HepG2 (cell line): ENCODE results near the gene SLC23A3. TPM values are rescaled to one million over a fixed set of nuclear protein-coding genes. Genes with fewer than 3 reads are reported as not detected.

Experiments used
- ATAC-seq: fragments of 200-7000 bp; cut with Tn5 transposase; 3 replicates; pipeline ENCODE4 v1.9.1; 2020; ENCODE audit warnings: mild to moderate bottlenecking, moderate library complexity
- BruUV-seq: library from RNA; stranded (reverse); fragments of 400-500 nt; replicated peaks from 2 replicates; lab custom pipeline; 2021; lab: Mats Ljungman, UMichigan
- CTCF ChIA-PET: fragments of 300-600 bp; formaldehyde crosslinking; extraction: SDS; loops from one replicate; lab custom pipeline; 2021; ENCODE audit warnings: low total read pairs, inconsistent platforms, low intra/inter-chr PET ratio; lab: Yijun Ruan, JAX
- POLR2A ChIA-PET: fragments of 350-600 bp; sonication (Branson Sonifier 250); formaldehyde crosslinking; loops from one replicate; lab custom pipeline; 2020; ENCODE audit warnings: antibody characterized with exemption, inconsistent platforms; lab: Yijun Ruan, JAX
- DNase-seq: peaks from one replicate; pipeline ENCODE4 v3.0.0-alpha.2; 2015; ENCODE audit warnings: low spot score
- FAIRE-seq: peaks from 3 replicates; lab custom pipeline; 2011; peaks lifted over from hg19 to GRCh38; lab: Jason Lieb, UNC
- H2AFZ ChIP-seq: one replicate; pipeline ENCODE4 v1.6.1; 2011; ENCODE audit warnings: low read length, inconsistent platforms
- H3K27ac ChIP-seq: fragments of 300-600 bp; 3 replicates; pipeline ENCODE4 v1.8.0; 2011; ENCODE audit warnings: mixed run types, mild to moderate bottlenecking, mixed read lengths, low read length, inconsistent platforms; ENCODE audit not compliant: insufficient read depth; ENCODE audit errors: extremely low read length
- H3K27me3 ChIP-seq, 2 experiments: fragments of 200-600 bp in 1 of 2; 2 replicates in 1 of 2; 3 replicates in 1 of 2; pipeline versions ENCODE4 v1.6.0 to v1.8.0; 2011; ENCODE audit warnings: low read length in 2 of 2, mild to moderate bottlenecking in 2 of 2, moderate library complexity in 2 of 2, inconsistent platforms in 1 of 2; ENCODE audit not compliant: insufficient read depth in 2 of 2, control insufficient read depth in 1 of 2
- H3K36me3 ChIP-seq, 2 experiments: fragments of 200-600 bp in 1 of 2; replicated peaks in 1 of 2; 2 replicates in 1 of 2; 3 replicates in 1 of 2; pipeline versions ENCODE4 v1.5.1 to v1.8.0; 2011; ENCODE audit warnings: low read length in 2 of 2, inconsistent platforms in 1 of 2; ENCODE audit not compliant: insufficient read depth in 2 of 2, control insufficient read depth in 1 of 2
- H3K4me1 ChIP-seq: 2 replicates; pipeline ENCODE4 v1.5.1; 2012; ENCODE audit warnings: low read length, inconsistent platforms; ENCODE audit not compliant: insufficient read depth
- H3K4me2 ChIP-seq: 2 replicates; pipeline ENCODE4 v1.6.0; 2011; ENCODE audit warnings: low read depth, low read length, inconsistent platforms
- H3K4me3 ChIP-seq, 3 experiments: fragments of 200-600 bp in 1 of 3; sonication (generic), shearing (Covaris generic) in 1 of 3; replicated peaks in 1 of 3; 2 replicates each; pipeline ENCODE4 v1.5.1; 2011 to 2016; ENCODE audit warnings: low read length in 3 of 3, inconsistent platforms in 2 of 3, low read depth in 2 of 3, mild to moderate bottlenecking in 2 of 3, control low read depth in 1 of 3, mixed read lengths in 1 of 3; ENCODE audit not compliant: insufficient read depth in 1 of 3
- H3K79me2 ChIP-seq: one replicate; pipeline ENCODE4 v1.6.1; 2011; ENCODE audit warnings: low read length, inconsistent platforms; ENCODE audit not compliant: insufficient read depth
- H3K9ac ChIP-seq: 2 replicates; pipeline ENCODE4 v1.6.0; 2011; ENCODE audit warnings: mild to moderate bottlenecking, low read depth, low read length, inconsistent platforms; ENCODE audit not compliant: insufficient read depth
- H3K9me3 ChIP-seq: 2 replicates; pipeline ENCODE4 v1.5.1; 2012; ENCODE audit warnings: mild to moderate bottlenecking, low read length
- H4K20me1 ChIP-seq: 2 replicates; pipeline ENCODE4 v1.6.0; 2011; ENCODE audit warnings: inconsistent platforms, mild to moderate bottlenecking, low read length, moderate library complexity; ENCODE audit not compliant: insufficient read depth
- AGO2 ChIP-seq: fragments of 200-400 bp; formaldehyde crosslinking; optimal IDR thresholded peaks from 2 replicates; pipeline ENCODE3; 2017; ENCODE audit warnings: mild to moderate bottlenecking, low read depth, low read length, moderate library complexity
- BHLHE40 ChIP-seq: IDR thresholded peaks from 2 replicates; pipeline ENCODE4 v1.6.1; 2011; ENCODE audit warnings: low read length, improper control_type of control experiment
- FOXO4 ChIP-seq: sonication (generic); formaldehyde crosslinking; conservative IDR thresholded peaks from 2 replicates; pipeline ENCODE4 v1.8.1; 2023; ENCODE audit warnings: missing genetic modification reagents
- NAIF1 ChIP-seq: sonication (generic); formaldehyde crosslinking; IDR thresholded peaks from 2 replicates; pipeline ENCODE4 v1.5.0; 2020; ENCODE audit warnings: mild to moderate bottlenecking, missing genetic modification reagents, borderline replicate concordance
- RBFOX2 ChIP-seq: fragments of 200-400 bp; formaldehyde crosslinking; IDR thresholded peaks from 2 replicates; pipeline ENCODE4 v1.6.1; 2017; ENCODE audit warnings: low read depth, mild to moderate bottlenecking, low read length
- ZNF3 ChIP-seq: IDR thresholded peaks from 2 replicates; pipeline ENCODE4 v1.7.0; 2017; ENCODE audit warnings: inconsistent platforms
- ZNF503 ChIP-seq: sonication (generic); formaldehyde crosslinking; IDR thresholded peaks from 2 replicates; pipeline ENCODE4 v1.4.0; 2020; ENCODE audit warnings: missing genetic modification reagents
- whole genome bisulfite sequencing: methylation state at CpG from one replicate; pipeline ENCODE4 v1.1.6; 2017; ENCODE audit warnings: low lambda C conversion rate; 5-methylcytosine and 5-hydroxymethylcytosine counted together
- in situ Hi-C: cut with HindIII; loops from 2 replicates; pipeline ENCODE4 v1.10.0; 2017; ENCODE audit warnings: low pct_unique_long_range_greater_than_20kb; ENCODE audit not compliant: extremely low pct_ligation_motif_present
- intact Hi-C: fragments of 100-400 bp; cut with micrococcal nuclease; formaldehyde crosslinking; loops from one replicate; pipeline ENCODE4 v1.10.0; 2022; ENCODE audit not compliant: unreplicated experiment
- polyA plus RNA-seq, 8 experiments: library from polyadenylated mRNA; depleted of rRNA in 3 of 8; stranded (reverse) in 7 of 8; unstranded in 1 of 8; fragments of >200 nt; fragmentation: Illumina TruSeq in 4 of 8; extraction: Trizol in 4 of 8; gene quantifications; 2 replicates each; pipeline versions ENCODE4 v1.2.1 to v1.2.3, GENCODE V29; 2011 to 2016; ENCODE audit warnings: low read depth in 4 of 8, missing spikeins in 1 of 8, mixed read lengths in 1 of 8; ENCODE audit not compliant: insufficient read depth in 1 of 8
- total RNA-seq, 5 experiments: library from RNA; depleted of rRNA; stranded (reverse); fragments of >200 nt; fragmentation: Illumina TruSeq; extraction: Trizol; gene quantifications; 2 replicates each; pipeline ENCODE4 v1.2.3, GENCODE V29; 2016; ENCODE audit warnings: low read depth in 1 of 5

The SLC23A3 gene
- total and polyA plus RNA-seq, 2 of the 13 experiments (the other 11 are each of a cell fraction or from before 2014, with no cell fraction given) = 0.38 to 0.78 TPM

- Histone ChIP-seq H3K79me2 (peaks cover 17% of the 10 kb centered on the region), H3K4me3 (no peak overlapping the region), H3K9me3 (no peaks in the 10 kb centered on the region), H4K20me1 (no peaks in the 10 kb centered on the region), H3K9ac (no peak overlapping the region), H3K4me2 (no peak overlapping the region), H3K36me3 (peaks cover 30 to 48% of the 10 kb centered on the region in 2 experiments), H3K4me1 (peaks cover 16% of the 10 kb centered on the region), H3K27ac (no peak overlapping the region), H3K27me3 (no peaks in the 10 kb centered on the region; a peak in 1 of 5 replicates), H2AFZ (no peak overlapping the region)
- BruUV-seq = no TSS peak
- DNase-seq = no peak
- intact Hi-C loops = no loop called here
- whole genome bisulfite sequencing = 95% methylated on average over 8 of the region's 8 CpGs
- ChIA-PET POLR2A (interaction anchor here (0.8 to 4.8 kb wide), 9 partner anchors 11 to 67 kb away, joined by 3 to 21 read pairs (median 4); partner anchors contain the start of gene ZFAND2B), CTCF (no interaction called here)
- FAIRE-seq = no peak
- TF ChIP-seq AGO2 (peak; percentile 45), RBFOX2 (0 out of 2 replicates have a peak, but pooled peaks have one; percentile 22), FOXO4 (0 out of 2 replicates have a peak, but pooled peaks have one; percentile 53), BHLHE40 (no peak)
- no peak for ATAC-seq
- in situ Hi-C loops = no loop called here
Observed at GRCh38 chr2:219182331-219183150, 12.7 kb upstream of the SLC23A3 start.

- CTCF ChIA-PET = no interaction called here
- H3K4me2 ChIP-seq = no peak overlapping the region
- no peaks in the 10 kb centered on the region for H4K20me1 ChIP-seq
- no peak overlapping the region for H3K4me3 ChIP-seq
- peaks cover 22% of the 10 kb centered on the region for H3K4me1 ChIP-seq
- BruUV-seq = no TSS peak
- H3K79me2 ChIP-seq = peaks cover 17% of the 10 kb centered on the region
- no peaks in the 10 kb centered on the region for H3K9me3 ChIP-seq
- H3K27ac ChIP-seq = no peak overlapping the region
- DNase-seq (no peak), FAIRE-seq (no peak), ATAC-seq (no peak)
- in situ Hi-C loops (no loop called here), intact Hi-C loops (no loop called here)
- H3K36me3 ChIP-seq = peaks cover 30 to 48% of the 10 kb centered on the region in 2 experiments
- H3K27me3 ChIP-seq = no peaks in the 10 kb centered on the region; a peak in 1 of 5 replicates
- H3K9ac ChIP-seq = no peak overlapping the region
- H2AFZ ChIP-seq = no peak overlapping the region
- TF ChIP-seq NAIF1 (CRISPR knock-in tag) (no peak), ZNF503 (CRISPR knock-in tag) (no peak), ZNF3 (CRISPR knock-in tag) (no peak)
- TF ChIP-seq, all 625 proteins: peak for 0
- POLR2A ChIA-PET = interaction anchor here (1.3 to 4.8 kb wide), 8 partner anchors 10 to 68 kb away, joined by 3 to 21 read pairs (median 6); partner anchors contain the start of gene ZFAND2B
- 96% methylated on average over 6 of the region's 6 CpGs for WGBS
Observed at GRCh38 chr2:219181531-219181930, 11.7 kb upstream of the SLC23A3 start.
